Activated naive CD4-positive, alpha-beta T cell treated with anti-CD3 and anti-CD28 coated beads, Interleukin-2, amount 50 U/mL, for 72 hours (primary cell): Measurements from ENCODE around the gene C19orf47. TPM values are rescaled to one million over a fixed set of nuclear protein-coding genes. Genes with fewer than 3 reads are reported as not detected.

Experiments used
- ATAC-seq, 2 donors: fragments of 150-1000 bp; cut with Tn5 transposase; 2 replicates each; pipeline ENCODE4 v1.10.0; 2021; ENCODE audit warnings: mild to moderate bottlenecking in 2 of 2, moderate library complexity in 2 of 2
- DNase-seq, 2 donors: peaks; one replicate each; pipeline ENCODE4 v3.0.0; 2021 to 2022; ENCODE audit warnings: low spot score in 2 of 2
- H3K27ac Mint-ChIP-seq, 2 donors: one replicate each; pipeline ENCODE4 v1.8.0; 2022; ENCODE audit warnings: mild to moderate bottlenecking in 2 of 2, mixed read lengths in 2 of 2
- H3K36me3 Mint-ChIP-seq, 2 donors: one replicate each; pipeline ENCODE4 v1.8.0; 2022; ENCODE audit warnings: mixed read lengths in 2 of 2
- H3K9me3 Mint-ChIP-seq, 2 donors: one replicate each; pipeline ENCODE4 v1.8.0; 2022; ENCODE audit warnings: mixed read lengths in 2 of 2
- total RNA-seq, 2 donors: library from RNA; stranded (reverse); gene quantifications; one replicate each; pipeline ENCODE4 v1.2.3, GENCODE V29; 2022

Gene C19orf47
- total RNA-seq, 2 donors from 2014 or later: 18.9 to 24.1 TPM

DNA sequence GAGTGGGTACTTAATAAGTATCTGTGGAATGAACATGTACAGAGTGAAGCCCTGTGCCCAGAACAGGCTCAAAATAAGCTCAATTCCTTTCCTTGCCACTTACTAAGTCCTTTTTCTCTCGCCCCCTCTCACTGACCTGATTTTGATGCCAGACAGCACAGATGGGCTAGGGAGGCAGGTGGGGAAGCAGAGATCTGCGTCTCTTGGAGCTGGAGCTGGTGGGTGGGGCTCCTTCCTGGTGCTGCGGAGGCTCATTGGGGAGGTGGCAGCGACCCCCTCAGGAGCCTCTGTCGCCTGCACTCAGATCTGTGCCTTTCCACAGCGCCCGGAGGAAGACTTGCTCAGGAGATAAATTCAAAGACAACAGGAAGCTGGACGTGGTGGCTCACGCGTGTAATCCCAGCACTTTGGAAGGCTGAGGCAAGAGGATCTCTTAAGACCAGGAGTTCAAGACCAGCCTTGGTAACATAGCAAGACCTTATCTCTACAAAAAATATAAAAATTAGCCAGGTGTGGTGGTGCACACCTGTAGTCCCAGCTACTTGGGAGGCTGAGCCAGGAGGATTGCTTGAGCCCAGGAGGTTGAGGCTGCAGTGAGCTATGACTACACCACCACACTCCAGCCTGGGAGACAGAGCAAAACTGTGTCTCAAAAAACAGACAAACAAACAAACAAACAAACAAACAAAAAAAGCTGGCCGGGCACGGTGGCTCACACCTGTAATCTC, 77.7 kb downstream of the C19orf47 start:
- no peaks in the 10 kb centered on the region for H3K9me3 Mint-ChIP-seq
- ATAC-seq: no peak
- no peaks in the 10 kb centered on the region for H3K36me3 Mint-ChIP-seq
- no peak overlapping the region for H3K27ac Mint-ChIP-seq
- no peak for DNase-seq

Other genes starting within 250 kb of the C19orf47 start
- 10 to 100 TPM; 11.1 to 11.6 TPM for gene MAP3K10, start 157.0 kb downstream of the C19orf47 start, total RNA-seq
- gene TTC9B, start 130.0 kb downstream of the C19orf47 start, total RNA-seq: not detected
- under 1 TPM in 1 of 2 donors, not detected in 1; 0.43 TPM for gene CCNP, start 121.7 kb downstream of the C19orf47 start, total RNA-seq
- 100 to 1,000 TPM; 171 to 214 TPM for gene AKT2, start 63.1 kb downstream of the C19orf47 start, total RNA-seq
- gene PLD3, start 298 bp upstream of the C19orf47 start, total RNA-seq: 10 to 100 TPM; 79.9 to 85.4 TPM
- gene HIPK4, start 41.8 kb upstream of the C19orf47 start, total RNA-seq: not detected
- 1 to 10 TPM in 1 of 2 donors, under 1 TPM in 1; 0.77 to 1.6 TPM for gene PRX, start 65.0 kb upstream of the C19orf47 start, total RNA-seq
- 10 to 100 TPM; 13.8 to 17.9 TPM for gene SERTAD1, start 77.6 kb upstream of the C19orf47 start, total RNA-seq
- 10 to 100 TPM; 14.3 to 23.4 TPM for gene SERTAD3, start 95.9 kb upstream of the C19orf47 start, total RNA-seq
- 10 to 100 TPM; 39.7 to 52.2 TPM for gene BLVRB, start 117.3 kb upstream of the C19orf47 start, total RNA-seq
- 1 to 10 TPM; 3.7 to 4.2 TPM for gene SPTBN4, start 118.6 kb upstream of the C19orf47 start, total RNA-seq
- gene SHKBP1, start 228.5 kb upstream of the C19orf47 start, total RNA-seq: 100 to 1,000 TPM; 108 to 173 TPM